IMR-90 (cell line): ENCODE measurements around the gene LECT2. TPM values are rescaled to one million over a fixed set of nuclear protein-coding genes. Genes with fewer than 3 reads are reported as not detected.

Experiments used
- ATAC-seq: fragments of 200-7000 bp; cut with Tn5 transposase; 2 replicates; pipeline ENCODE4 v1.9.1; 2020; ENCODE audit warnings: low read depth, mild to moderate bottlenecking, moderate library complexity
- BruUV-seq: library from RNA; stranded (reverse); fragments of 400-500 nt; replicated peaks from 2 replicates; lab custom pipeline; 2021; lab: Mats Ljungman, UMichigan
- CTCF ChIA-PET: fragments of 300-600 bp; formaldehyde crosslinking; extraction: SDS; loops from one replicate; lab custom pipeline; 2021; ENCODE audit warnings: antibody characterized with exemption; lab: Yijun Ruan, JAX
- POLR2A ChIA-PET: fragments of 300-600 bp; sonication (Branson Sonifier 250); formaldehyde crosslinking; loops from one replicate; lab custom pipeline; 2022; ENCODE audit warnings: antibody characterized with exemption; ENCODE audit not compliant: unreplicated experiment; lab: Charles Lee
- DNase-seq: peaks from one replicate; pipeline ENCODE4 v3.0.0; 2013
- H2AFZ ChIP-seq: replicated peaks from 2 replicates; pipeline ENCODE3; 2013; ENCODE audit warnings: low read length, mild to moderate bottlenecking; ENCODE audit not compliant: poor library complexity
- H2AK5ac ChIP-seq: 2 replicates; pipeline ENCODE4 v1.6.1; 2013; ENCODE audit warnings: low read depth, low read length, inconsistent platforms
- H2AK9ac ChIP-seq: replicated peaks from 2 replicates; pipeline ENCODE3; 2013; ENCODE audit warnings: mild to moderate bottlenecking, low read depth, low read length, moderate library complexity; ENCODE audit not compliant: poor library complexity
- H2BK120ac ChIP-seq: 2 replicates; pipeline ENCODE4 v1.6.1; 2013; ENCODE audit warnings: low read depth, low read length, inconsistent platforms
- H2BK15ac ChIP-seq: 3 replicates; pipeline ENCODE4 v1.6.1; 2013; ENCODE audit warnings: low read depth, low read length, inconsistent platforms
- H2BK20ac ChIP-seq: 2 replicates; pipeline ENCODE4 v1.6.1; 2013; ENCODE audit warnings: low read depth, mild to moderate bottlenecking, inconsistent platforms, low read length, moderate library complexity
- H2BK5ac ChIP-seq: 2 replicates; pipeline ENCODE4 v1.6.1; 2013; ENCODE audit warnings: mild to moderate bottlenecking, low read depth, low read length, inconsistent platforms; ENCODE audit not compliant: poor library complexity, severe bottlenecking
- H3K14ac ChIP-seq: replicated peaks from 2 replicates; pipeline ENCODE4 v1.6.1; 2013; ENCODE audit warnings: low read depth, low read length, inconsistent platforms
- H3K18ac ChIP-seq: 2 replicates; pipeline ENCODE4 v1.6.1; 2013; ENCODE audit warnings: low read depth, low read length, control low read depth
- H3K23ac ChIP-seq: 2 replicates; pipeline ENCODE4 v1.6.1; 2013; ENCODE audit warnings: low read depth, low read length, inconsistent platforms
- H3K27ac ChIP-seq: 2 replicates; pipeline ENCODE4 v1.5.1; 2013; ENCODE audit warnings: mild to moderate bottlenecking, control low read depth, low read length; ENCODE audit not compliant: insufficient read depth
- H3K27me3 ChIP-seq: 2 replicates; pipeline ENCODE4 v1.6.1; 2013; ENCODE audit warnings: low read length; ENCODE audit not compliant: control insufficient read depth, insufficient read depth
- H3K36me3 ChIP-seq: 2 replicates; pipeline ENCODE4 v1.6.1; 2013; ENCODE audit warnings: low read length, mixed read lengths; ENCODE audit not compliant: control insufficient read depth, insufficient read depth
- H3K4ac ChIP-seq: 2 replicates; pipeline ENCODE4 v1.6.1; 2013; ENCODE audit warnings: low read depth, low read length, inconsistent platforms
- H3K4me1 ChIP-seq: 2 replicates; pipeline ENCODE4 v1.6.1; 2013; ENCODE audit warnings: low read length, mixed read lengths; ENCODE audit not compliant: control insufficient read depth, insufficient read depth
- H3K4me2 ChIP-seq: 2 replicates; pipeline ENCODE4 v1.6.1; 2013; ENCODE audit warnings: low read depth, mild to moderate bottlenecking, control low read depth, low read length, moderate library complexity
- H3K4me3 ChIP-seq: 2 replicates; pipeline ENCODE4 v1.5.1; 2013; ENCODE audit warnings: low read depth, mild to moderate bottlenecking, control low read depth, low read length, moderate library complexity; ENCODE audit not compliant: insufficient read depth
- H3K56ac ChIP-seq: 2 replicates; pipeline ENCODE4 v1.6.1; 2013; ENCODE audit warnings: low read length, inconsistent platforms; ENCODE audit not compliant: insufficient read depth; ENCODE audit errors: extremely low read depth
- H3K79me1 ChIP-seq, 2 experiments: 2 replicates each; pipeline ENCODE4 v1.6.1; 2013; ENCODE audit warnings: low read length in 2 of 2, inconsistent platforms in 1 of 2, low read depth in 1 of 2
- H3K9ac ChIP-seq: 2 replicates; pipeline ENCODE4 v1.6.1; 2013; ENCODE audit warnings: low read depth, low read length, control low read depth
- H3K9me1 ChIP-seq: 2 replicates; pipeline ENCODE4 v1.6.1; 2013; ENCODE audit warnings: low read length, inconsistent platforms; ENCODE audit not compliant: insufficient read depth
- H3K9me3 ChIP-seq: 2 replicates; pipeline ENCODE4 v1.6.1; 2013; ENCODE audit warnings: low read length; ENCODE audit not compliant: control insufficient read depth, insufficient read depth
- H4K20me1 ChIP-seq: 2 replicates; pipeline ENCODE4 v1.6.1; 2013; ENCODE audit warnings: low read length, inconsistent platforms; ENCODE audit not compliant: insufficient read depth
- H4K5ac ChIP-seq: 2 replicates; pipeline ENCODE4 v1.6.1; 2013; ENCODE audit warnings: mild to moderate bottlenecking, low read depth, low read length, control low read depth
- H4K8ac ChIP-seq, 2 experiments: 2 replicates each; pipeline ENCODE4 v1.6.1; 2013; ENCODE audit warnings: low read depth in 2 of 2, low read length in 2 of 2, control low read depth in 1 of 2, inconsistent platforms in 1 of 2
- H4K91ac ChIP-seq: 2 replicates; pipeline ENCODE4 v1.6.1; 2013; ENCODE audit warnings: low read depth, low read length, inconsistent platforms; ENCODE audit not compliant: insufficient read depth
- BHLHE40 ChIP-seq: fragments of 150-350 bp; IDR thresholded peaks from 2 replicates; pipeline ENCODE4 v1.6.1; 2016; ENCODE audit warnings: mild to moderate bottlenecking, low read depth, low read length
- CEBPB ChIP-seq: IDR thresholded peaks from 2 replicates; pipeline ENCODE4 v1.6.1; 2012; ENCODE audit warnings: low read depth, low read length, improper control_type of control experiment
- POLR2A ChIP-seq: IDR thresholded peaks from 2 replicates; pipeline ENCODE4 v1.6.1; 2012; ENCODE audit warnings: mild to moderate bottlenecking, low read depth, low read length
- WGBS, 2 experiments: methylation state at CpG; one replicate each; pipeline versions ENCODE4 v1.1.5 to v1.1.7; 2013; ENCODE audit warnings: missing lambda C conversion rate in 2 of 2; ENCODE audit not compliant: insufficient read length in 1 of 2; ENCODE audit errors: extremely low coverage in 2 of 2; 5-methylcytosine and 5-hydroxymethylcytosine counted together
- dilution Hi-C: fragments of 300-500 bp; cut with HindIII; formaldehyde crosslinking; loops from one replicate; pipeline ENCODE4 v1.14.3; 2018; ENCODE audit warnings: low sequenced_read_pairs; ENCODE audit not compliant: unreplicated experiment
- in situ Hi-C: fragments of 300-500 bp; cut with MboI; formaldehyde crosslinking; loops from 3 replicates; pipeline ENCODE4 v1.14.3; 2019; ENCODE audit warnings: low sequenced_read_pairs, inconsistent platforms, mixed read lengths
- intact Hi-C: fragments of 100-400 bp; cut with micrococcal nuclease; formaldehyde crosslinking; loops from 2 replicates; pipeline ENCODE4 v1.10.0; 2022
- polyA plus RNA-seq, 3 experiments: library from polyadenylated mRNA; depleted of rRNA; stranded (reverse); fragments of >200 nt; gene quantifications; 2 replicates each; pipeline ENCODE4 v1.2.3, GENCODE V29; 2012; ENCODE audit warnings: low replicate concordance in 1 of 3
- total RNA-seq: library from RNA; depleted of rRNA; stranded (reverse); fragments of >200 nt; gene quantifications from 2 replicates; pipeline ENCODE4 v1.2.3, GENCODE V29; 2012

The LECT2 gene
- total and polyA plus RNA-seq, 2 of the 4 experiments (the other 2 are of a cell fraction) = not detected

GRCh38 chr5:135975122-135975521 lies 20.3 kb upstream of the LECT2 start:
- Histone ChIP-seq H3K4ac (no peak overlapping the region), H3K27ac (no peak overlapping the region), H2AFZ (no peak overlapping the region), H4K8ac (no peak overlapping the region), H3K9me3 (no peaks in the 10 kb centered on the region), H3K36me3 (no peaks in the 10 kb centered on the region), H2BK15ac (no peak overlapping the region), H2BK120ac (no peak overlapping the region), H3K9ac (no peak overlapping the region), H3K4me2 (no peak overlapping the region), H4K20me1 (no peaks in the 10 kb centered on the region), H3K18ac (no peak overlapping the region), H3K4me1 (peaks cover 5% of the 10 kb centered on the region), H2AK9ac (no peak overlapping the region), H4K91ac (no peak overlapping the region), H3K79me1 (no peaks in the 10 kb centered on the region), H3K4me3 (no peak overlapping the region), H3K14ac (no peak overlapping the region), H2AK5ac (no peak overlapping the region), H2BK5ac (no peak overlapping the region), H3K56ac (no peak overlapping the region), H3K9me1 (0 out of 2 replicates have a peak, but pooled peaks cover 3% of the 10 kb centered on the region), H3K23ac (no peak overlapping the region), H2BK20ac (no peak overlapping the region), H3K27me3 (no peaks in the 10 kb centered on the region), H4K5ac (no peak overlapping the region)
- no peak for ATAC-seq
- TF ChIP-seq CEBPB (no peak), BHLHE40 (no peak), POLR2A (no peak)
- ChIA-PET POLR2A (no interaction called here), CTCF (interaction anchor here (1.1 kb wide), 1 partner anchor 14 kb away, joined by 3 read pairs; no protein-coding TSS in a partner anchor)
- no TSS peak for BruUV-seq
- no CpG with 5 or more reads among the region's 4 CpGs for WGBS, 2 experiments
- in situ Hi-C loops (no loop called here), intact Hi-C loops (no loop called here), dilution Hi-C loops (no loop called here)
- no peak for DNase-seq
